Parathyroid adenoma (tissue), 2 donors: ENCODE data around the gene PSME2.

Experiments used
- H2AFZ ChIP-seq: fragments of 300-600 bp; sonication (generic); one replicate; pipeline ENCODE4 v1.7.0; 2017; ENCODE audit warnings: antibody characterized with exemption, mild to moderate bottlenecking
- H3K27ac ChIP-seq: fragments of 300-600 bp; sonication (generic); one replicate; pipeline ENCODE4 v1.7.0; 2017
- H3K27me3 ChIP-seq: fragments of 300-600 bp; sonication (generic); one replicate; pipeline ENCODE4 v1.7.0; 2017; ENCODE audit warnings: low read length; ENCODE audit not compliant: control insufficient read depth, insufficient read depth
- H3K36me3 ChIP-seq: fragments of 300-600 bp; sonication (generic); one replicate; pipeline ENCODE4 v1.7.0; 2017; ENCODE audit warnings: low read length; ENCODE audit not compliant: control insufficient read depth, insufficient read depth
- H3K4me1 ChIP-seq: fragments of 300-600 bp; sonication (generic); one replicate; pipeline ENCODE4 v1.7.0; 2017; ENCODE audit warnings: control low read depth
- H3K4me2 ChIP-seq: fragments of 300-600 bp; sonication (generic); one replicate; pipeline ENCODE4 v1.7.0; 2017; ENCODE audit warnings: low read length
- H3K4me3 ChIP-seq: fragments of 300-600 bp; sonication (generic); one replicate; pipeline ENCODE4 v1.7.0; 2017; ENCODE audit warnings: low read depth, low read length
- H3K79me2 ChIP-seq: fragments of 300-600 bp; sonication (generic); one replicate; pipeline ENCODE4 v1.7.0; 2017; ENCODE audit warnings: control low read depth
- H3K9ac ChIP-seq: fragments of 300-600 bp; sonication (generic); one replicate; pipeline ENCODE4 v1.7.0; 2017; ENCODE audit warnings: mild to moderate bottlenecking
- H3K9me3 ChIP-seq: fragments of 300-600 bp; sonication (generic); one replicate; pipeline ENCODE4 v1.7.0; 2017; ENCODE audit warnings: low read length; ENCODE audit not compliant: control insufficient read depth
- TF ChIP-seq, protein P1 (sequence below): fragments of 300-600 bp; sonication (generic); IDR thresholded peaks from one replicate; pipeline ENCODE4 v1.7.0; 2017; ENCODE audit warnings: antibody characterized with exemption, mild to moderate bottlenecking
- donor health status: primary hyperparathyroidism.

PSME2 gene

DNA sequence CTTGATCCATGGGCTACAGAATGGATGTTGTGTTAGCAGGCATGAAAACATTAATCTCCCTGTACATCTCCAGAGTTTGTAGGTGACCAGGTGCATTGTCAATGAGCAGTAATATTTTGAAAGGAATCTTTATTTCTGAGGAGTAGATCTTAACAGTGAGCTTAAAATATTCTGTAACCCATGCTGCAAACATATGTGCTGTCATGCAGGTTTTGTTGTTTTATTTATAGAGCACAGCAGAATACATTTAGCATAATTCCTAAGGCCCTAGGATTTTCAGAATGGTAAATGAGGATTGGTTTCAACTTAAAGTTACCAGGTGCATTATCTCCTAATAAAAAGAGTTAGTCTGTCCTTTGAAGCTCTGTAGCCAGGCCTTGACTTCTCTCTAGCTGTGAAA lies 19.5 kb downstream of the PSME2 start:
- TF ChIP-seq, protein P1, sequence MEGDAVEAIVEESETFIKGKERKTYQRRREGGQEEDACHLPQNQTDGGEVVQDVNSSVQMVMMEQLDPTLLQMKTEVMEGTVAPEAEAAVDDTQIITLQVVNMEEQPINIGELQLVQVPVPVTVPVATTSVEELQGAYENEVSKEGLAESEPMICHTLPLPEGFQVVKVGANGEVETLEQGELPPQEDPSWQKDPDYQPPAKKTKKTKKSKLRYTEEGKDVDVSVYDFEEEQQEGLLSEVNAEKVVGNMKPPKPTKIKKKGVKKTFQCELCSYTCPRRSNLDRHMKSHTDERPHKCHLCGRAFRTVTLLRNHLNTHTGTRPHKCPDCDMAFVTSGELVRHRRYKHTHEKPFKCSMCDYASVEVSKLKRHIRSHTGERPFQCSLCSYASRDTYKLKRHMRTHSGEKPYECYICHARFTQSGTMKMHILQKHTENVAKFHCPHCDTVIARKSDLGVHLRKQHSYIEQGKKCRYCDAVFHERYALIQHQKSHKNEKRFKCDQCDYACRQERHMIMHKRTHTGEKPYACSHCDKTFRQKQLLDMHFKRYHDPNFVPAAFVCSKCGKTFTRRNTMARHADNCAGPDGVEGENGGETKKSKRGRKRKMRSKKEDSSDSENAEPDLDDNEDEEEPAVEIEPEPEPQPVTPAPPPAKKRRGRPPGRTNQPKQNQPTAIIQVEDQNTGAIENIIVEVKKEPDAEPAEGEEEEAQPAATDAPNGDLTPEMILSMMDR, result no peak
- no peaks in the 10 kb centered on the region for H3K79me2 ChIP-seq
- H3K36me3 ChIP-seq, result no peaks in the 10 kb centered on the region
- no peaks in the 10 kb centered on the region for H3K9me3 ChIP-seq
- no peak overlapping the region for H3K9ac ChIP-seq
- H3K27me3 ChIP-seq, result no peaks in the 10 kb centered on the region
- no peak overlapping the region for H3K4me2 ChIP-seq
- H3K4me3 ChIP-seq, result no peak overlapping the region
- no peak overlapping the region for H2AFZ ChIP-seq
- no peaks in the 10 kb centered on the region for H3K4me1 ChIP-seq
- no peak overlapping the region for H3K27ac ChIP-seq

DNA sequence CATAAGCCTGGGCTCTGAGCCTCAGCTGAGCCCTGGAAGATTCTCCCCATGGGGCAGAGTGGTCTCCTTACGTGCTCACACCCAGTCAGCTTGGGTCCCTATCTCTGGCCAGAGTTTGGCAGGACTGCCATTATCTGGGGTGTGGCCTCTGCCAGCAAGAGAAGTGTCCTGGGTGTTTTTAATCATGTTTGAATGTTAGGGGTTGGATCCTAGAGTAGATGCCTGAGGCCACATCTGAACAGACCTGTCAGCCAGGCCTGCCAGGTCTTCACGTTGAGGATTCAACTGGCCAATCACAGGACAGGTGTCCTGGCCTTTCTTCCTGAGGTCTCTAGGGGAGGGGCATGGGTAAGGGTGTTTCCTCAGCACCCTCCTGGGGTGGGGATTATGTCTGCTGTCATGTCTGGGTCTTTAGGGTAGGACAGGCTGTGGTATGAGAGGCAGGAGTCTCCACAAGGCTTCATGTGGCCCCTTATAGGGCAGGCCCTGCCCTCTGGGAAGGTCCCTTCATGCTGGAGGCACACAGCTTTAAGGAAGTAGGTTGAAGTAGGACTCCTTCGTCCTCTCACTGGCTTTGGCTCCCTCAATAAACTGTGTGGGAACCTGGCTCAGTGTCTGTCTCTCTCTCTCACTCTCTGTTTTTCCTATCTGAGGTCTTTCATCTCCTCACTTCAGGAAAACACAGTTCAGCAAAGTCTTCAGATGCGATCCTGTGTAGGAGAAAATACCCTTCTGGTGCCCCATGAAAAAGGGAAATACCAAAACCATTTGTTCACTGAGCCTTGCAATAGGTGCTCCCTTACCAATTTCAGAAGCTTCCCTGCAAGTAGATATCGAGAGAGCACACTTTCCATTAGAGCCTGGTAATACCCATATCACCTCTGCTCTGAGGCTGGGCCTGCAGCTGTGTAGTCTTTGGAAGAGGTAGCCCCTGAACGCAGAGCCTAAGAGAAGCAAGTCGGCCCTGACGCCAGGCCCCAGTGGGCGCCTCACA lies 22.7 kb downstream of the PSME2 start:
- no peaks in the 10 kb centered on the region for H3K4me1 ChIP-seq
- H3K36me3 ChIP-seq, result no peaks in the 10 kb centered on the region
- no peaks in the 10 kb centered on the region for H3K27me3 ChIP-seq
- peaks cover under 1% of the 10 kb centered on the region for H3K79me2 ChIP-seq
- no peak overlapping the region for H2AFZ ChIP-seq
- TF ChIP-seq, protein P1, result no peak
- H3K4me2 ChIP-seq, result no peak overlapping the region
- H3K9ac ChIP-seq, result no peak overlapping the region
- H3K9me3 ChIP-seq, result no peaks in the 10 kb centered on the region
- H3K27ac ChIP-seq, result no peak overlapping the region
- H3K4me3 ChIP-seq, result no peak overlapping the region

DNA sequence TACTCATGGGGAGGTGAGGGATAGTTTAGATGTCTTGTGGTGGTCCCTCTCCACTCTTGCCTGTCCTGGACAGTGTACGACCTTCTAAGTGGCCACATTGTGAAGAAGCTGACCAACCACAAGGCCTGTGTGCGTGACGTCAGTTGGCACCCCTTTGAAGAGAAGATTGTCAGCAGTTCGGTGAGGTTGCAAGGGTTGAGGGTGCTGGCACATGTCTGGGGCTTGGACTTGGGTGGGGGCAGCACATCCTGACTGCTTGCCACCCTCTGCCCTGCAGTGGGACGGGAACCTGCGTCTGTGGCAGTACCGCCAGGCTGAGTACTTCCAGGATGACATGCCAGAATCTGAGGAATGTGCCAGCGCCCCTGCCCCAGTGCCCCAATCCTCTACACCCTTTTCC lies 23.5 kb downstream of the PSME2 start:
- H3K9ac ChIP-seq, result no peak overlapping the region
- H3K4me1 ChIP-seq, result no peaks in the 10 kb centered on the region
- H3K79me2 ChIP-seq, result peaks cover 2% of the 10 kb centered on the region
- no peak overlapping the region for H3K4me2 ChIP-seq
- H3K9me3 ChIP-seq, result no peaks in the 10 kb centered on the region
- no peak overlapping the region for H3K4me3 ChIP-seq
- H2AFZ ChIP-seq, result no peak overlapping the region
- no peak overlapping the region for H3K27ac ChIP-seq
- TF ChIP-seq, protein P1, result no peak
- H3K27me3 ChIP-seq, result no peaks in the 10 kb centered on the region
- no peaks in the 10 kb centered on the region for H3K36me3 ChIP-seq

DNA sequence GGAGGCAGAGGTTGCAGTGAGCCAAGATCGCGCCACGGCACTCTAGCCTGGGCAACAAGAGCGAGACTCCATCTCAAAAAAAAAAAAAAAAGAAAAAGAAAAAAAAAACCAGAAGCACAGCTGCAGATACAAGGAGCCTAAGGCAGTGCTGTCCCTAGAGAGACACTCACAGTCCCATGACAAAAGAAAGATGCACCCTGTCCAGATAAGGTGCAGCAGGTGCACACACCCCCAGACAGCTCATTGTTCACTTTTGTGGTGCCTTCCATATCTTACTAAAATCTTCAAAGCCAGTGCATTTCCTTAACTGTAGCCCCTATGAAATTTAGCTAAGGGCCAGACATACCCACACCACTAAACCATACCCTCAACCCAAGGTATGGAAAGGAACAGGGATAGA lies 24.0 kb downstream of the PSME2 start:
- TF ChIP-seq, protein P1, result no peak

More for the DNA sequence above, 24.0 kb downstream of the PSME2 start:
- H3K9ac ChIP-seq, result no peak overlapping the region
- H3K36me3 ChIP-seq, result no peaks in the 10 kb centered on the region
- H3K4me1 ChIP-seq, result no peaks in the 10 kb centered on the region
- H3K27ac ChIP-seq, result no peak overlapping the region
- H3K4me2 ChIP-seq, result no peak overlapping the region
- H3K27me3 ChIP-seq, result no peaks in the 10 kb centered on the region
- peaks cover 2% of the 10 kb centered on the region for H3K79me2 ChIP-seq
- no peak overlapping the region for H3K4me3 ChIP-seq
- H3K9me3 ChIP-seq, result no peaks in the 10 kb centered on the region
- no peak overlapping the region for H2AFZ ChIP-seq
